ENCODE results near the gene PLP1. TPM values are rescaled to one million over a fixed set of nuclear protein-coding genes. Genes with fewer than 3 reads are reported as not detected.

The PLP1 gene
- total RNA-seq, 1 donor from 2014 or later: not detected

GRCh38 chrX:103830848-103831247 lies 54.2 kb downstream of the PLP1 start:
- DNase-seq (ENCODE audit: low read depth): no peak

- no peak for DNase-seq (ENCODE audit: low read depth)
These were observed 54.7 kb downstream of the PLP1 start for GRCh38 chrX:103831342-103831802.

GRCh38 chrX:103831803-103832544 lies 55.3 kb downstream of the PLP1 start, which contains the start of gene RAB9B:
RAB9B (minus strand) TSS chrX:103832257; CDS start chrX:103825784, 6,473 bp downstream.
- DNase-seq (ENCODE audit: low read depth): peak; percentile 18

DNA sequence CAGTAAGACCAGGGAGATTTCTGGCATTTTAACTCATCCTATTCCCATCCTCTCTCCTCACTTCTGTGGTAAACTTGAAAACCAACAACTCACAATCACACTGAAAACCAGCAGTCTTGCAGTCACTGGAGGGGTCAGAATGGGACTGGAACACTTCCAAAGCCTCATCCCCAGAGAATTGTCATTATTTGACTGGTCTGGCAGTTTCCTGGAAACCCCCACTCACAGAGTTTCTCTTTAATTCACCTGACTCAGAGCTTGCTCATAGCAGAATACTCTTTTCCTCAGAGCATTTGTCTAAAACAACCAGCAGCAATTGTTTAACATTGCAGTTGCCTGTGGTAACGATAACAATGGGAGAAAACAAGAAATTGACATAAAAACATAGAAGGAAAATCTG lies 62.8 kb downstream of the PLP1 start:
- peak; percentile 38 for DNase-seq (ENCODE audit: low read depth)

Other genes starting within 250 kb of the PLP1 start
- 30.2 and 66.4 TPM in 2 replicates for gene TCEAL4, start 191.3 kb upstream of the PLP1 start, total RNA-seq
- 5.4 and 10.4 TPM in 2 replicates for gene TCEAL3, start 168.9 kb upstream of the PLP1 start, total RNA-seq
- gene TCEAL1, start 147.9 kb upstream of the PLP1 start, total RNA-seq: 19.6 and 28.8 TPM in 2 replicates
- gene MORF4L2, start 90.1 kb upstream of the PLP1 start, total RNA-seq: 614 and 1,078 TPM in 2 replicates
- not detected in 2 replicates for gene TMEM31, start 65.9 kb upstream of the PLP1 start, total RNA-seq
- 1.9 and 3.4 TPM in 2 replicates for gene RAB9B, start 55.4 kb downstream of the PLP1 start, total RNA-seq
- gene TMSB15B, start 185.8 kb downstream of the PLP1 start, total RNA-seq: 4.9 and 8.9 TPM in 2 replicates
- not detected in 2 replicates for gene H2BW1, start 236.9 kb downstream of the PLP1 start, total RNA-seq